OCI-LY1 (cell line): ENCODE results near the gene KCNC4.

Experiments
- H2AFZ ChIP-seq: fragments of 200-600 bp; sonication (generic), shearing (Covaris generic); 2 replicates; pipeline ENCODE4 v1.6.0; 2014; ENCODE audit warnings: antibody characterized with exemption, mild to moderate bottlenecking, low read length
- H3F3A ChIP-seq: fragments of 200-600 bp; sonication (generic), shearing (Covaris generic); 2 replicates; pipeline ENCODE4 v1.6.0; 2014; ENCODE audit warnings: mild to moderate bottlenecking, antibody characterized with exemption, low read length, moderate library complexity; ENCODE audit not compliant: insufficient read depth
- H3K27ac ChIP-seq: fragments of 200-600 bp; sonication (generic); 2 replicates; pipeline ENCODE4 v1.5.1; 2014; ENCODE audit warnings: low read length, mixed run types, mild to moderate bottlenecking, low read depth; ENCODE audit not compliant: poor library complexity, severe bottlenecking
- H3K27me3 ChIP-seq: fragments of 200-600 bp; sonication (generic); 2 replicates; pipeline ENCODE4 v1.6.0; 2014; ENCODE audit warnings: antibody characterized with exemption, mild to moderate bottlenecking, low read length, moderate library complexity; ENCODE audit not compliant: insufficient read depth
- H3K36me3 ChIP-seq: fragments of 200-600 bp; sonication (generic); 2 replicates; pipeline ENCODE4 v1.6.1; 2014; ENCODE audit warnings: mild to moderate bottlenecking, antibody characterized with exemption, low read length, moderate library complexity, mixed read lengths; ENCODE audit not compliant: insufficient read depth
- H3K4me1 ChIP-seq: fragments of 200-600 bp; sonication (generic); 2 replicates; pipeline ENCODE4 v1.5.1; 2014; ENCODE audit warnings: mild to moderate bottlenecking, low read length, moderate library complexity; ENCODE audit not compliant: insufficient read depth, severe bottlenecking
- H3K4me2 ChIP-seq: fragments of 200-600 bp; sonication (generic), shearing (Covaris generic); 2 replicates; pipeline ENCODE4 v1.6.1; 2014; ENCODE audit warnings: low read length
- H3K4me3 ChIP-seq: fragments of 200-600 bp; sonication (generic); 2 replicates; pipeline ENCODE4 v1.5.1; 2014; ENCODE audit warnings: low read length, low read depth, mild to moderate bottlenecking, mixed read lengths; ENCODE audit not compliant: poor library complexity, severe bottlenecking
- H3K79me2 ChIP-seq: fragments of 200-600 bp; shearing (Covaris generic); 2 replicates; pipeline ENCODE4 v1.6.1; 2016; ENCODE audit warnings: mixed run types, low read length, mixed read lengths; ENCODE audit not compliant: insufficient read depth
- H3K9ac ChIP-seq: fragments of 200-600 bp; sonication (generic), shearing (Covaris generic); 2 replicates; pipeline ENCODE4 v1.6.1; 2014; ENCODE audit warnings: mild to moderate bottlenecking, low read length, mixed read lengths
- H3K9me2 ChIP-seq: fragments of 200-600 bp; sonication (generic), shearing (Covaris generic); 2 replicates; pipeline ENCODE4 v1.6.1; 2014; ENCODE audit warnings: low read depth, mild to moderate bottlenecking, low read length, mixed read lengths
- H3K9me3 ChIP-seq: fragments of 200-600 bp; shearing (Covaris generic); 2 replicates; pipeline ENCODE4 v1.6.1; 2014; ENCODE audit warnings: low read length, mixed read lengths
- H4K20me1 ChIP-seq: fragments of 200-600 bp; sonication (generic), shearing (Covaris generic); 2 replicates; pipeline ENCODE4 v1.6.0; 2016; ENCODE audit warnings: mild to moderate bottlenecking, low read length; ENCODE audit not compliant: insufficient read depth
- EZH2 ChIP-seq: fragments of 200-600 bp; sonication (generic), shearing (Covaris generic); IDR thresholded peaks from 2 replicates; pipeline ENCODE4 v1.8.0; 2017; ENCODE audit warnings: borderline replicate concordance, mixed run types, mild to moderate bottlenecking, antibody characterized with exemption, low read length, moderate library complexity, mixed read lengths
- TF ChIP-seq, protein P1 (sequence below): fragments of 200-600 bp; sonication (generic), shearing (Covaris generic); IDR thresholded peaks from 2 replicates; pipeline ENCODE4 v1.5.1; 2017; ENCODE audit warnings: mild to moderate bottlenecking, antibody characterized with exemption, low read length, moderate library complexity, mixed read lengths

KCNC4 gene

DNA sequence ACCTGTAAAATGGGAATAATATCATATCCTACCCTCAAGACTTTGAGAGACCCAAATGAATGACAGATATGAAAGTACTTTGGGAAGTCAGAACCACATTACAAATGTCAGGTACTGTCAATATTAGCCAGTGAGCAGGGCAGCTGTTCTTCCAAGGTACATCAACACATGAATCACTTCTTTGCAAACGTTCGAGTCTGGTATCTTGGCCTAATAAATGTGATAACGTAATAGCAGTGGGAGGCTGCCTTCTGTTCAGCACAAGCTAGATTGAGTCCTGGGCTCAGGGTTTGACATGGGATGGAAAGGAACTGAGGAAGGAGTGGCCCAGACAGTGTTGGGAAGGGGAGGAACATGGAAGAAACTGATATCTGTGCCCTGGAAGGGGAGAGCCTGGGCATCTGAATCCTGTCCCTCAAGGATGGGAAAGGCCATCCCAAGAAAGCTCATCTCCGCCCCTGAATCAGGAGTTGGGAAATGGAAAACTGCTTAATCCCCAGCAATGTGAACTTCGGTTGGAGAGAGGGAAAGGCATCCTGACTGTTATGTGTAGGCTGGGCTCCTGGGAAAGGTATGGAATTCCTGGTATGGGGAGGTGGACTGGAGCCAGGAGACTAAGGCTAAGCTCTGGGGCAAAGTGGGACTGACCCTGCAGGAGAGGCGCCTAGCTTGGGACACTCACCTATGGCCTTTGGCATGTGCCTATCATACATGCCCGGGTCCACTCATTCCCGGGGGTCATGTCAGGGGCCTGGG lies 14.3 kb downstream of the KCNC4 start:
- Histone ChIP-seq H3K4me2 (no peak overlapping the region), H3K36me3 (no peaks in the 10 kb centered on the region), H3K79me2 (no peaks in the 10 kb centered on the region), H3K4me1 (no peaks in the 10 kb centered on the region), H3K9me2 (no peaks in the 10 kb centered on the region), H3K4me3 (no peak overlapping the region), H3K9me3 (no peaks in the 10 kb centered on the region), H4K20me1 (no peaks in the 10 kb centered on the region), H2AFZ (no peak overlapping the region), H3K9ac (no peak overlapping the region), H3K27ac (no peak overlapping the region), H3F3A (no peaks in the 10 kb centered on the region), H3K27me3 (no peaks in the 10 kb centered on the region)
- TF ChIP-seq, protein P1, sequence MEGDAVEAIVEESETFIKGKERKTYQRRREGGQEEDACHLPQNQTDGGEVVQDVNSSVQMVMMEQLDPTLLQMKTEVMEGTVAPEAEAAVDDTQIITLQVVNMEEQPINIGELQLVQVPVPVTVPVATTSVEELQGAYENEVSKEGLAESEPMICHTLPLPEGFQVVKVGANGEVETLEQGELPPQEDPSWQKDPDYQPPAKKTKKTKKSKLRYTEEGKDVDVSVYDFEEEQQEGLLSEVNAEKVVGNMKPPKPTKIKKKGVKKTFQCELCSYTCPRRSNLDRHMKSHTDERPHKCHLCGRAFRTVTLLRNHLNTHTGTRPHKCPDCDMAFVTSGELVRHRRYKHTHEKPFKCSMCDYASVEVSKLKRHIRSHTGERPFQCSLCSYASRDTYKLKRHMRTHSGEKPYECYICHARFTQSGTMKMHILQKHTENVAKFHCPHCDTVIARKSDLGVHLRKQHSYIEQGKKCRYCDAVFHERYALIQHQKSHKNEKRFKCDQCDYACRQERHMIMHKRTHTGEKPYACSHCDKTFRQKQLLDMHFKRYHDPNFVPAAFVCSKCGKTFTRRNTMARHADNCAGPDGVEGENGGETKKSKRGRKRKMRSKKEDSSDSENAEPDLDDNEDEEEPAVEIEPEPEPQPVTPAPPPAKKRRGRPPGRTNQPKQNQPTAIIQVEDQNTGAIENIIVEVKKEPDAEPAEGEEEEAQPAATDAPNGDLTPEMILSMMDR, result no peak
- no peak for TF ChIP-seq EZH2

DNA sequence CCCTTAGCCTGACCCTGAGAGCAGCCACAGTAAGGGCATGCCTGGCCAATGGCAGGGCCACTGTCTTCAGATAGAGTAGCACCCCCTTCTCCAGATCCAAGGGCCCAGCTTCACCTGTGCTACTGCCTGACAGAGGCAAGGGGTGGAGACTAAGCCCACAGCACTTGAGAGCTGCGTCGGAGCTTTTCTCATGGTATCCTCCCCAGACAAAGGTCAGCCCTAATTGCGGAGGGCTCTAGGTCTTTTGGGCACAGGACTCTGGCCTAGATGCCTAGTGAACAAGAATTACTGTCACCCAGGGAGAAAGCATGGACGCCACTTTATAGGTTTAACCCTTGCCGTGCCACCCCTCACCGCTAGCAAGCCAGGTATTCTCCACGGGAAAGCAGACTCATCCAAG lies 15.1 kb downstream of the KCNC4 start:
- no peaks in the 10 kb centered on the region for H3K9me3 ChIP-seq
- H3K36me3 ChIP-seq, result no peaks in the 10 kb centered on the region
- H3K4me1 ChIP-seq, result no peaks in the 10 kb centered on the region
- H3K79me2 ChIP-seq, result no peaks in the 10 kb centered on the region
- H3F3A ChIP-seq, result no peaks in the 10 kb centered on the region
- H3K9ac ChIP-seq, result no peak overlapping the region
- H3K9me2 ChIP-seq, result no peaks in the 10 kb centered on the region
- no peaks in the 10 kb centered on the region for H3K27me3 ChIP-seq
- H3K4me3 ChIP-seq, result no peak overlapping the region
- H3K4me2 ChIP-seq, result no peak overlapping the region
- H3K27ac ChIP-seq, result no peak overlapping the region
- TF ChIP-seq, protein P1, result no peak
- no peak for TF ChIP-seq EZH2
- no peaks in the 10 kb centered on the region for H4K20me1 ChIP-seq
- H2AFZ ChIP-seq, result no peak overlapping the region

DNA sequence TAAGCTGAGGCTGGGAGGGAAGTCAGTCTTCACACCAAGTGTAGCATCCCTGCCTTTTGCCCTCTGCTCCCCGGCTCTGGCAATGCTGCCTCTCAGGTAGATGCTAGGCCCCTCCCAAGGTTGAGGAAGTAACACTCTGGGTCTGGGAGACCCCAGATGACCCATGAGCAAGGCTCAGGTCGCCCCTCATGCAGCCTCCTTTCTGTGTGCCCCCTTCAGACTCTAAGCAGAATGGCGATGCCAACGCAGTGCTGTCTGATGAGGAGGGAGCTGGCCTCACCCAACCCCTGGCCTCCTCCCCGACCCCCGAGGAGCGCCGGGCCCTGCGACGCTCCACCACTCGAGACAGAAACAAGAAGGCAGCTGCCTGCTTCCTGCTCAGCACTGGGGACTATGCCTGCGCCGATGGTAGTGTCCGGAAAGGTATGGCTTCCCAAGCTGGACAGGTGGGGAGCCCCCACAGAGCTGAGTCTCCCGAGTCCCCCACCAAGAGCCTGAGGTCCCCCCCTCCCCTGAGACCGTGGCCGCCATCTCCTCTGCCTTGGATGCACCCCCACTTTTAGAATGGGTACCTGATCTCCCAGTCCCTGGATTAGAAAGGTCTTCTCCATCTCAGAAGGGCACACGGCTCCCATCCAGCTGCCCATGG lies 15.8 kb downstream of the KCNC4 start:
- no peaks in the 10 kb centered on the region for H3K4me1 ChIP-seq
- no peaks in the 10 kb centered on the region for H3K79me2 ChIP-seq
- H3F3A ChIP-seq, result no peaks in the 10 kb centered on the region
- no peak overlapping the region for H3K9ac ChIP-seq
- H3K27me3 ChIP-seq, result no peaks in the 10 kb centered on the region
- no peak overlapping the region for H3K4me3 ChIP-seq
- no peaks in the 10 kb centered on the region for H3K9me3 ChIP-seq
- H3K36me3 ChIP-seq, result no peaks in the 10 kb centered on the region
- H4K20me1 ChIP-seq, result no peaks in the 10 kb centered on the region
- no peaks in the 10 kb centered on the region for H3K9me2 ChIP-seq
- H3K4me2 ChIP-seq, result no peak overlapping the region
- no peak overlapping the region for H2AFZ ChIP-seq
- no peak overlapping the region for H3K27ac ChIP-seq
- TF ChIP-seq, protein P1, result no peak
- TF ChIP-seq EZH2, result no peak
